ENCODE data around the gene NT5DC2. TPM values are rescaled to one million over a fixed set of nuclear protein-coding genes. Genes with fewer than 3 reads are reported as not detected.

Gene NT5DC2
- polyA plus RNA-seq, 3 donors = 142 to 162 (median 158) TPM

GRCh38 chr3:52490939-52491526, 42.6 kb downstream of the NT5DC2 start:
- no peak for DNase-seq (ENCODE audit: low read depth in 3 of 3, low spot score in 2 of 3)

GRCh38 chr3:52490035-52490938, 43.4 kb downstream of the NT5DC2 start:
- DNase-seq (ENCODE audit: low read depth in 3 of 3, low spot score in 2 of 3) = no peak

- no peak for DNase-seq (ENCODE audit: low read depth in 3 of 3, low spot score in 2 of 3)
Measured at GRCh38 chr3:52489453-52489852, 44.2 kb downstream of the NT5DC2 start.

- DNase-seq (ENCODE audit: low read depth in 3 of 3, low spot score in 2 of 3) = no peak
Measured at GRCh38 chr3:52488746-52489145, 44.9 kb downstream of the NT5DC2 start.

GRCh38 chr3:52487788-52488691, 45.6 kb downstream of the NT5DC2 start:
- no peak for DNase-seq (ENCODE audit: low read depth in 3 of 3, low spot score in 2 of 3)

- DNase-seq (ENCODE audit: low read depth in 3 of 3, low spot score in 2 of 3) = no peak
Measured at GRCh38 chr3:52487050-52487787, 46.4 kb downstream of the NT5DC2 start.

GRCh38 chr3:52484680-52485461, 48.8 kb downstream of the NT5DC2 start:
- no peak for DNase-seq (ENCODE audit: low read depth in 3 of 3, low spot score in 2 of 3)

- no peak for DNase-seq (ENCODE audit: low read depth in 3 of 3, low spot score in 2 of 3)
Measured at GRCh38 chr3:52483577-52484381, 49.9 kb downstream of the NT5DC2 start.

GRCh38 chr3:52483081-52483480, 50.6 kb downstream of the NT5DC2 start:
- DNase-seq (ENCODE audit: low read depth in 3 of 3, low spot score in 2 of 3) = no peak

- no peak for DNase-seq (ENCODE audit: low read depth in 3 of 3, low spot score in 2 of 3)
Measured at GRCh38 chr3:52481819-52482521, 51.7 kb downstream of the NT5DC2 start.

- no peak for DNase-seq (ENCODE audit: low read depth in 3 of 3, low spot score in 2 of 3)
Measured at GRCh38 chr3:52480768-52481715, 52.6 kb downstream of the NT5DC2 start.

- DNase-seq (ENCODE audit: low read depth in 3 of 3, low spot score in 2 of 3) = no peak
Measured at GRCh38 chr3:52479877-52480575, 53.6 kb downstream of the NT5DC2 start.

- DNase-seq (ENCODE audit: low read depth in 3 of 3, low spot score in 2 of 3) = no peak
Measured at GRCh38 chr3:52479037-52479876, 54.4 kb downstream of the NT5DC2 start.

- DNase-seq (ENCODE audit: low read depth in 3 of 3, low spot score in 2 of 3) = no peak
Measured at GRCh38 chr3:52477796-52478095, 55.9 kb downstream of the NT5DC2 start.

- no peak for DNase-seq (ENCODE audit: low read depth in 3 of 3, low spot score in 2 of 3)
Measured at GRCh38 chr3:52477076-52477795, 56.4 kb downstream of the NT5DC2 start.

Measured in right renal cortex interstitium (tissue), 3 donors.